Liver (tissue), 9 donors: Measurements from ENCODE around the gene FMN1. TPM values are rescaled to one million over a fixed set of nuclear protein-coding genes. Genes with fewer than 3 reads are reported as not detected.

ENCODE experiments used
- DNase-seq: peaks from one replicate; pipeline ENCODE4 v3.0.0-alpha.2; 2017; ENCODE audit warnings: low spot score
- H3K27ac ChIP-seq, 2 donors: one replicate each; pipeline ENCODE4 v1.7.0; 2013; ENCODE audit warnings: inconsistent platforms in 2 of 2, low read length in 2 of 2, control low read depth in 1 of 2, low read depth in 1 of 2, mild to moderate bottlenecking in 1 of 2
- H3K27me3 ChIP-seq, 4 donors: one replicate each; pipeline versions ENCODE4 v1.6.1 to v1.7.0; 2013; ENCODE audit warnings: low read length in 3 of 4, inconsistent platforms in 1 of 4, mild to moderate bottlenecking in 1 of 4, moderate library complexity in 1 of 4; ENCODE audit not compliant: control insufficient read depth in 4 of 4, insufficient read depth in 4 of 4
- H3K36me3 ChIP-seq, 4 donors: one replicate each; pipeline versions ENCODE4 v1.6.1 to v1.7.0; 2013; ENCODE audit warnings: low read length in 3 of 4, mild to moderate bottlenecking in 3 of 4, low read depth in 1 of 4, moderate library complexity in 1 of 4; ENCODE audit not compliant: control insufficient read depth in 4 of 4, insufficient read depth in 3 of 4
- H3K4me1 ChIP-seq, 4 donors: one replicate each; pipeline versions ENCODE4 v1.6.1 to v1.7.0; 2013; ENCODE audit warnings: low read length in 3 of 4, mild to moderate bottlenecking in 3 of 4, moderate library complexity in 1 of 4; ENCODE audit not compliant: control insufficient read depth in 4 of 4, insufficient read depth in 4 of 4
- H3K4me3 ChIP-seq, 3 donors: one replicate each; pipeline versions ENCODE4 v1.6.1 to v1.7.0; 2013; ENCODE audit warnings: low read length in 3 of 3, control low read depth in 1 of 3, low read depth in 1 of 3, mild to moderate bottlenecking in 1 of 3
- H3K9ac ChIP-seq, 2 donors: one replicate each; pipeline ENCODE4 v1.7.0; 2013; ENCODE audit warnings: low read length in 2 of 2, mild to moderate bottlenecking in 2 of 2, moderate library complexity in 2 of 2, control low read depth in 1 of 2, low read depth in 1 of 2
- H3K9me3 ChIP-seq, 4 donors: one replicate each; pipeline versions ENCODE4 v1.6.1 to v1.7.0; 2013; ENCODE audit warnings: low read length in 3 of 4; ENCODE audit not compliant: control insufficient read depth in 4 of 4
- ATF3 ChIP-seq: IDR thresholded peaks from 2 replicates; pipeline ENCODE4 v1.6.1; 2016; ENCODE audit warnings: antibody characterized with exemption
- CTCF ChIP-seq: fragments of 150-350 bp; IDR thresholded peaks from 2 replicates; pipeline ENCODE4 v1.5.1; 2017; ENCODE audit warnings: improper control_type of control experiment, low read depth, low read length; ENCODE audit not compliant: missing input control
- EGR1 ChIP-seq, 2 donors: IDR thresholded peaks; 2 replicates each; pipeline ENCODE4 v1.6.1; 2016 to 2018; ENCODE audit warnings: antibody characterized with exemption in 2 of 2, low read depth in 2 of 2
- FOXA1 ChIP-seq: IDR thresholded peaks from 2 replicates; pipeline ENCODE4 v1.6.1; 2016; ENCODE audit warnings: antibody characterized with exemption
- FOXA2 ChIP-seq: IDR thresholded peaks from 2 replicates; pipeline ENCODE4 v1.6.1; 2016; ENCODE audit warnings: antibody characterized with exemption
- GABPA ChIP-seq, 2 donors: IDR thresholded peaks in 1 of 2; conservative IDR thresholded peaks in 1 of 2; 2 replicates each; pipeline ENCODE4 v1.6.1; 2016; ENCODE audit warnings: antibody characterized with exemption in 2 of 2, mild to moderate bottlenecking in 1 of 2, moderate library complexity in 1 of 2
- HNF4A ChIP-seq, 2 donors: conservative IDR thresholded peaks; 2 replicates each; pipeline ENCODE4 v1.6.1; 2016; ENCODE audit warnings: antibody characterized with exemption in 2 of 2, mild to moderate bottlenecking in 2 of 2
- HNF4G ChIP-seq: IDR thresholded peaks from 2 replicates; pipeline ENCODE4 v1.6.1; 2016; ENCODE audit warnings: antibody characterized with exemption
- JUND ChIP-seq, 2 donors: IDR thresholded peaks; 2 replicates each; pipeline ENCODE4 v1.6.1; 2016; ENCODE audit warnings: antibody characterized with exemption in 2 of 2
- MAX ChIP-seq: IDR thresholded peaks from 2 replicates; pipeline ENCODE4 v1.6.1; 2016; ENCODE audit warnings: antibody characterized with exemption
- NR2F2 ChIP-seq: IDR thresholded peaks from 2 replicates; pipeline ENCODE4 v1.6.1; 2016; ENCODE audit warnings: antibody characterized with exemption
- RAD21 ChIP-seq, 2 donors: IDR thresholded peaks; 2 replicates each; pipeline ENCODE4 v1.6.1; 2016; ENCODE audit warnings: antibody characterized with exemption in 2 of 2, mild to moderate bottlenecking in 2 of 2
- REST ChIP-seq: IDR thresholded peaks from 2 replicates; pipeline ENCODE4 v1.6.1; 2016; ENCODE audit warnings: antibody characterized with exemption, mild to moderate bottlenecking
- RXRA ChIP-seq, 2 donors: IDR thresholded peaks; 2 replicates each; pipeline ENCODE4 v1.6.1; 2017 to 2018; ENCODE audit warnings: antibody characterized with exemption in 2 of 2, mild to moderate bottlenecking in 1 of 2
- SP1 ChIP-seq: IDR thresholded peaks from 2 replicates; pipeline ENCODE4 v1.6.1; 2018; ENCODE audit warnings: antibody characterized with exemption, mild to moderate bottlenecking
- TAF1 ChIP-seq: conservative IDR thresholded peaks from 2 replicates; pipeline ENCODE4 v1.6.1; 2016; ENCODE audit warnings: antibody characterized with exemption, mild to moderate bottlenecking
- YY1 ChIP-seq: IDR thresholded peaks from 2 replicates; pipeline ENCODE4 v1.6.1; 2016; ENCODE audit warnings: antibody characterized with exemption, mild to moderate bottlenecking
- ZBTB33 ChIP-seq: IDR thresholded peaks from 2 replicates; pipeline ENCODE4 v1.6.1; 2016; ENCODE audit warnings: antibody characterized with exemption
- WGBS: extraction: QIAGEN DNeasy Blood & Tissue Kit; methylation state at CpG from one replicate; pipeline ENCODE4 v1.1.7; 2013; 5-methylcytosine and 5-hydroxymethylcytosine counted together
- polyA plus RNA-seq, 2 donors: library from polyadenylated mRNA; stranded (reverse) in 1 of 2; unstranded in 1 of 2; fragments of 200-250 nt in 1 of 2; fragments of >200 nt in 1 of 2; fragmentation: Nextera tagmentation in 1 of 2; extraction: Ambion mirVana in 1 of 2; gene quantifications; one replicate each; pipeline versions ENCODE4 v1.2.1 to v1.2.3, GENCODE V29; 2013 to 2015
- total RNA-seq, 2 donors: library from RNA; depleted of rRNA; stranded (reverse); fragments of >200 nt; gene quantifications; one replicate each; pipeline ENCODE4 v1.2.3, GENCODE V29; 2014
- donor health status: healthy.
- donor health status: healthy.
- donor health status: healthy.
- donor health status: healthy.
- donor health status: healthy.

FMN1 gene
- total and polyA plus RNA-seq, 4 donors = 0.21 to 5.4 (median 0.53) TPM

GRCh38 chr15:32794973-32795372 lies 399.5 kb downstream of the FMN1 start:
- DNase-seq = no peak
- no peaks in the 10 kb centered on the region for H3K27me3 ChIP-seq
- H3K4me3 ChIP-seq = no peak overlapping the region
- TF ChIP-seq ATF3 = no peak
- TF ChIP-seq FOXA2 = no peak
- TF ChIP-seq CTCF = no peak
- no peak for TF ChIP-seq GABPA (IDR thresholded peaks at IDR 0.05 in 1 of 2, conservative IDR thresholded peaks at IDR 0.05 in 1 of 2)
- no peak for TF ChIP-seq JUND (IDR thresholded peaks at IDR 0.05)
- TF ChIP-seq MAX = no peak
- no peak for TF ChIP-seq NR2F2
- no peak for TF ChIP-seq HNF4G
- no peak for TF ChIP-seq ZBTB33
- TF ChIP-seq RXRA (IDR thresholded peaks at IDR 0.05) = no peak
- TF ChIP-seq SP1 = no peak
- TF ChIP-seq RAD21 (IDR thresholded peaks at IDR 0.05) = no peak
- no peak for TF ChIP-seq EGR1 (IDR thresholded peaks at IDR 0.05; ENCODE audit: low read depth in 2 of 2)
- TF ChIP-seq YY1 = no peak
- no peak for TF ChIP-seq HNF4A (conservative IDR thresholded peaks at IDR 0.05)
- no peak for TF ChIP-seq FOXA1
- no peak for TF ChIP-seq TAF1
- no peak overlapping the region for H3K27ac ChIP-seq
- no peak overlapping the region for H3K9ac ChIP-seq
- H3K4me1 ChIP-seq = peaks cover 0 to 4% (median 3%) of the 10 kb centered on the region in 4 donors
- no peaks in the 10 kb centered on the region for H3K36me3 ChIP-seq
- WGBS = 58% methylated on average over 3 of the region's 3 CpGs
- no peaks in the 10 kb centered on the region for H3K9me3 ChIP-seq

GRCh38 chr15:32792436-32792835 lies 402.1 kb downstream of the FMN1 start:
- no peak overlapping the region for H3K9ac ChIP-seq
- peaks cover 0 to 5% (median 4%) of the 10 kb centered on the region in 4 donors for H3K4me1 ChIP-seq
- WGBS = 88% methylated on average over 2 of the region's 2 CpGs
- H3K4me3 ChIP-seq = no peak overlapping the region
- H3K27me3 ChIP-seq = no peaks in the 10 kb centered on the region
- H3K27ac ChIP-seq = no peak overlapping the region
- no peaks in the 10 kb centered on the region for H3K9me3 ChIP-seq
- DNase-seq = no peak
- no peak for TF ChIP-seq HNF4G
- no peak for TF ChIP-seq ZBTB33
- no peak for TF ChIP-seq JUND (IDR thresholded peaks at IDR 0.05)
- no peak for TF ChIP-seq EGR1 (IDR thresholded peaks at IDR 0.05; ENCODE audit: low read depth in 2 of 2)
- no peak for TF ChIP-seq SP1
- TF ChIP-seq ATF3 = no peak
- TF ChIP-seq NR2F2 = no peak
- TF ChIP-seq REST = no peak
- TF ChIP-seq GABPA (IDR thresholded peaks at IDR 0.05 in 1 of 2, conservative IDR thresholded peaks at IDR 0.05 in 1 of 2) = no peak
- no peak for TF ChIP-seq FOXA2
- no peak for TF ChIP-seq FOXA1
- TF ChIP-seq MAX = no peak
- no peak for TF ChIP-seq CTCF
- no peaks in the 10 kb centered on the region for H3K36me3 ChIP-seq
